Measurements from ENCODE around the gene SEMA5A.

The SEMA5A gene

DNA sequence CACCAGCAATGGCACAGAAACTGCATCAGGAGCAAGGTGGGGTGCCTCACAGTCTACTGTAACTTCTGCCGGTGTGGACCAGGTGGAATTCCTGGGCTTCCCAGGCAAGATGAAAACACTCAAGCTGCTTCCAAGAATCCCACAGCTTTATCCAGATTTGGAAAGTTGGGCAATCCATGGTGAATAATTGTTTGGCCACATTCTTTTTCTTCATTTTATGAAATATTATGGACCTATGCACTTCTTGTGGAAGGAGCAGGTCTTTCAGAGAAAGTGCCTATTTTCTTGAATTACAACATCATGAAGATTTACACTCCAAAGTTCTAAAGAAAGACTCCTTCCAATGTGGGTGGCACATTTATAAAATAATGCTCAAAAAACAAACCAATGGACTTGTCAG is 503.6 kb downstream of the SEMA5A start:
- DNase-seq: no peak

DNA sequence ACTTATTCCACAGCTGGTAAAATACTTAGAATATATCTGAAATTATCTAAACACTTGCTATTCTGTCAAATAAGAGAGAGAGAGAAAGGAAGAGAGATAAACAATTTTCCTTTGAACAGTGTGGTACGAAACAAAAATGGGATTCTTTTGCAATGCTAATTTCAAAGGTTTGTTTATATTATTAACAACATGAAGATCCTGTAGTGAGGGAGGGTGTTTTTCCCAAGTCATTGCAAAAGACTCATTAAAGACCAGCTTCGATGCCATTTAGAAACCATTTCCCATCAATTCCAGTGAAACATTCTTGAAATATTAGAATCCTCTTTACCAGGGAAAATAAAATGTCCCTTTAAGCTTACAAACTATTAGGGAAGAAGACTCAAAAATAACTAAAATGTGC is 505.4 kb downstream of the SEMA5A start:
- DNase-seq: no peak

DNA sequence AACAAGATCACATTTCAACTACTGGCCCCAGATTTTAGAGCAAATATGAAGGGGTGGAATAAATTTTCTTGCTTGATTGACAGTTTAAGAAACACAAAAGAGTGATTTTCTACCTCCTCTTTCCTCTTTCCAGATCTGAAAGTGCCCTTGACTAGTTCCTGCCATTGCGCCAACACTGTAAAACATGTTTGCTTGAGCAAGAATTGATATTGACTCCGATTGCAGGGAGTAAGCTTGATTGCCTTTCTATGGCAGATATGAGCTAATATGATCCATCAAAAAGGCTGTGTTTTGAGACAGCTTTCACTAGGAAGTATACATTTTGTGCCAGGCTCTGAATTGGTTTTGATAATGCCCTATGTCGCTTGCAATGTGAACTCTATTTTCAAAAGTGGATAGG is 508.8 kb downstream of the SEMA5A start:
- no peak for DNase-seq

DNA sequence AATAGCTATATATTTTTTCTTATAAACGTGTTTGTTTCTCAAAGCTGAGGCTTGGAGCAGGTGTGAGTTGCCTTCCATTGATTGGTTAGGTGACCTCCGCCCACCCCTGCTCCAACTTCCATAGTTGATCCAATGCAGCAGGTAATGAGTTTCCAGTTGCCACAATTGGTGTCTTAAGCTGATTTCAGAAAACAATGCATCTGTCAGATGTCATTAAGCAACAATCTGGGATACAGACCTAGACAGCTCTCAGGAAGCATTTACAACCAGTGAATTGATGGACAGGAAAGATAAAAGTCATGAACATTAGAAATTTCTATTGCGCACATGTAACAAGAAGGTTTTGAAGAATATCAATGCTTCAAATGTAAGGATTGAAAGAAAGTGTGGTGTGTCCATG is 510.5 kb downstream of the SEMA5A start:
- DNase-seq: no peak

DNA sequence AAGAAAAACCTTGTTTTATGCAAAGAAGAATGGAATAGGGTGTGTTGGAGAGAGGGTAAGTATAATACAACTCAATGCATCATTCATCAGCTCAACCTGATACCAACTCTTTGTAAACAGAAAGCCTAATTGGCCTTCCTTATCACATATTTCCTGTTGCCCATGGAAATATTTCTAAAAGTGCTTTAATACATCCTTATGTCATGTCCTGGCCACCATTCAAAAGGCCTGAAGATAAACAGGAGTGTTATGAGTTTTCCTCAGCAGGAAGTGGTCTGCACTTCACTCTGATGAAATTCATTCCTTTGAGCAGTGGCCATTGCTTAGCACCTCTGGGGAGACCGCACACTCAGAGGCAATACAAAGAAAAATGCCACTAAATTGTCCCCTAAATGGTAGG is 511.2 kb downstream of the SEMA5A start:
- DNase-seq: no peak

DNA sequence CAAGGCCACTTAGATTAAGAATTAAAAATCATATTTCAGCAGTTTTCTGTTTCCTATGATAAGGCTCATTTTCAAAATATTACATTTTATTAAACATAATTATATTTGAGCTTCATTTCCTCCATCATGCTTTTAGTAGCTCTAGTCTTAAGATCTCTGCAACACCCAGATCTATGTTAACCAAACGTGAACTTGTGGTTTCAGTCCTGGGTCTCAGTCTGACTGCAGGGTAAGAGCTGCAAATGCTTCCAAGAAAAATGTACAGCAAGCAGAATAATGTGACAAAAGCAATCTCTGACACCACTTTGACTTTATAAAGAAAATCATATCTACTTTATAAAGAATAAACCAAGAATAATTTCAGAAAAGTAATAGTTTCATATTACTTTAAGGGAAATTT is 512.4 kb downstream of the SEMA5A start:
- DNase-seq: no peak

DNA sequence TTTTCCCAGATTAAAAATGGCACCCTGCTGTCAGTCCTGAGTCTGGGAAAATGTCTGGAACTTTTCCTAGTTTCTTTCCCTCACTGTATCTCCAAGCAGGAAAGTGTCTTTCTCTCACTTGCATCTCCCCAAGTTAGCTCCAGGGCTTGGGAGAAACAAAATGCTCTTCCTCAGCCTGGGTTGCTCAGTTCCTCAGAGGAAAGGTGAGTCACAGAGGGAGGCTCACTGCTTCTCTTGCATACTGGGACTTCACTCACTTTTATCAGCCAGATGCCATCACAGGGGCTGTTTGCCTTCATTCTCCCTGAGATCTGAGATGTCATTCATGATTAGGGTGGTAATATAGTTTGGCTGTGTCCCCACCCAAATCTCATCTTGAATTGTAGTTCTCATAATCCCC is 519.9 kb downstream of the SEMA5A start:
- no peak for DNase-seq

DNA sequence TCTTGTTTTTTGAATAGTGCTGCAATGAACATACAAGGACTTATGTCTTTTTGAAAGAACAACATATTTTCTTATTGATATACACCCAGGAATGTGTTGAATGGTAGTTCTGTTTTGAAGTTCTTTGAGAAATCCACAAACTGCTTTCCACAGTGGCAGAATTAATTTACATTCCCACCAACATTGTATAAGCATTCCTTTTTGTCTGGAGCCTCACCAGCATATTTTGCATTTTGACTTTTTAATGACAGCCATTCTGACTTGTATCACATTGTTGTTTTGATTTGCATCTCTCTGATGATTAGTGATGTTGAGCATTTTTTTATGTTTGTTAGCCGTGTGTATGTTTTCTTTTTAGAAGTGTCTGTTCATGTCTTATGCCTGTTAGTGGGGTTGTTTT is 524.9 kb downstream of the SEMA5A start:
- DNase-seq: no peak

DNA sequence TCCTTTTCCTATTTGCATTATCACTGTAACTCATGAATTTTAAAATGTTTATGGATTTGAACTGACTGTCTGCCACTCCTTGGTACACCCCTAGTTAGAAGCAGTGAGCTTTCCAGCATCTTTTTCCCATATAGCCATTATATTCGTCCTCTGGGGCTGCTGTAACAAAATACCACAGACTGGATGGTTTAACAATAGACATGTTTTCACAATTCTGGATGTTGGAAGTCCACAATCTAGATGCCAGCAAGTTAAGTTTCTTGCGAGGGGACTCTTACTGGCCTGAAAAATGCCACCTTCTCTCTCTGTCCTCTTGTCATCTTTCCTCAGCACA is 530.0 kb downstream of the SEMA5A start:
- DNase-seq: no peak

DNA sequence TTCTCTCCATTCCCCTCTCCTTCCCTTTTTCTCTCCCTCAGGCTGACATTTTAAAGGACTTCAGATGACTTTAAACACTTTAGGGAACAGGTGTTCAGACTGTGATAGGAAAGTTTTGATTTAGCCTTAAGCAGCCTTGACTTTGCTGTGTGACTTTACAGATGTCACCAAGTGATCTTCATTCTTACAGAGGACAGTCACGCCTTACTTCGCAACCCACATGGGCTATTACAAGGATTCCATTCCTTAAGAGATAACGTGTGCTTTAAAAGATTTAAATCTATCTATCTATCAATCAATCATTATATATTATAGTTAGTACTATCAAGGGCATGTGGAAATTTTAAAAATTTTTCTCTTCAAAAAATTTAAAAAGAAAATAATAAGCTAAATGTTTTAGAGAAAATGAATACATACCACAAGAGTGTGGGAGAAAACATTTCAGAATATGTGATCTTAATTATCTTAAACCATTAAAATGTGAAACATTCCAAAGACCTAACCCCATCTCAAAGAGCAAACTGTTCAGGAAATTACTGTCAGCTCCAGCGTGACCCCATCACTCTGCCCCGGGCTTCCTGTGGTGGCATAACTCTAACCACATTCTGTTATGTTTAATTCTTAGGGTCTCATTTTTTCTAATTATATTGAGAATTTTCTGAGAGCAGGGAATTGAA is 530.5 kb downstream of the SEMA5A start:
- no peak for DNase-seq

DNA sequence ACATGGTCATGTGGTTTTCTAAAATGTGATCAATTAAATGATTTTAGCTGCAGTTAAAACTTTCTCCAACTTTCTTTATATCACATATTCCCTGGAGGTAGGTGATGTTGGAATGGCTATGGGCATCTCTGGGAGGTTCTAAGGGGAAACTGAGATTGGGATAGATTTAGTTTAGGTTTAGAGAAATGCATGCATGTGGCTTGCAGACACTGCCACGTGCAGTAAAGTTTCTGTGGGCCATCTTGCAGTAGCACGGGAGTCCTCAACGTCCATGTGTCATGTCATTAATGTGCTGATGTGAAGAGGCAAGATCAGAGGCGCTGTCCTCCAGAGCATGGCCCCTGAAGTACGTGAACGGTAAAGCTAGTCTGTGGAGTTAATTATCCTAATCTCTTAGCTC is 532.7 kb downstream of the SEMA5A start:
- no peak for DNase-seq

DNA sequence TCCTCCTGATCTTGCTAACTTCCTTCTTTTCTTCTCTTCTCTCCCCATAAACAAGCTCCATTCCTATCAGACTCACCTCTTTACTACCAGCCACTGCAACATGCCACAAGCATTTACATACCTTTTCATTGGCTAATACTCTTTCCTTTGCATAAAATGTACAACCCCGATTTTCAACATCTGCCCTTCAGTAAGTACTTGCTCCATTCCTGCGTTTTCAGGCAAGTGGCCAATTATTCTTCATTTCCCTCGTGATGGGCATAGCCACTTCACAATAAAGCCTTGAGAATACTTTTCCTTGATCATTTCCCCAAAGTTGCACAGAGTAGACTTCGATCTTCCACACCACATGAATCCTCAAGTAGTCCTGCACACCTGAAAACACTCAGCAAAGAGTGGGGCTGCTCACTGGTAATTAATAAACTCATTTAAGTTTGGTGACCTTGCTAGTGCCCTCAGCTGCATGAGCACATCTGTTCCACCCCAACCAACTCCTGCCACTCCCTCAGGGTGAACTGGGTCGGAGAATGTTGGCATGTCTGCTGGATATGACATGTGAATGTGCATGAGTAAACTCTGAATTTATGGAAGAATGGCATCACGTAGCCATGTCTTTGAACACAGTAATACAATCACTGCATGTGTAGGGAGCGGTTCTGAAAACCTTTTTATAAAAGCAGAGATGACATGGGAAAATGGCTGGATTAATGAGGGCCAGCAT is 535.8 kb downstream of the SEMA5A start:
- no peak for DNase-seq

DNA sequence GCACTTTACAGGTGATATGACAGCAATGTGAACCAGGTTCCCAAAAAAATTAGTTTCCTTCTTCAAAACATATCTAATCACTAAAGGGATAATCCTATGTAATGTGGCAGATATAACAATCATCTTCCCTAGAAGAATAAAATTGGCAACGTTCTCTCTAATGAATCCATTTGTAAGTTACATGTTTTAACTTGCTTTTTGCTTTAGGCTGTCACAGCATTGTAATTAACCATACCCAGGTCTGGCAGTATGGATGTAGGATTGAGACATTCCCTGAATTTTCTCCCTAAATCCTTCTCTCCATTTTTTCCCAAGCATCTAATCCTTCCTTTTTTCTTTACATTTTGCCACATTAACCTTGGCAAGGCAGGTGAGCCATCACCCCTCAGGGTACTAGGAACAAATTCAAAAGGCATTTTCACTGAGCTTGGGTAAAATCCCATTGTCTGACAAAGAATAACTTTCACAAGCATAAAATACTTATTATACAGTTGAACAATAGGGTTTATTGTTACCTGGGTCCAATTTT is 548.3 kb downstream of the SEMA5A start:
- no peak for DNase-seq

DNA sequence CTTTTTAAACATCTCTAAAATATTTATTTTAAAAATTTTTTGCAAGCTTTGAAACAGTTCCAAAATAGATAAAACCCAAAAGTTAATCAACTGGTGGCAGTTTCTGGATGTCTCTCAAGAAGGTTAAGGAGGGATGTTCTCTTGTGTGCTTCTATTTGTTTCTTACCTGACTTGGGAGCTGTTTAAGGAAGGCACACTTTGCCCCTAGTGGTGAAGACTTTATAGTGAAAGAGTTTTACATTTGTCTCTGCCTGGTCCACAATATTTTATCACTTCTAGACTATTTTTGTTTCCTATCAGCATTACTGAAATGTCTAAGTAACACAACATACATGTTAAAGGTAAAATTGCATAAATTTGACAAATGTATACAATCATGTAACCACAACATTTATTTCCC is 552.8 kb downstream of the SEMA5A start:
- DNase-seq: no peak
